HEK293T (cell line): ENCODE measurements around the gene FEM1B.

ENCODE experiments used
- ARNT ChIP-seq: fragments of 450-650 bp; IDR thresholded peaks from 2 replicates; pipeline ENCODE4 v1.6.1; 2017; ENCODE audit warnings: mild to moderate bottlenecking
- BHLHE40 ChIP-seq: fragments of 450-650 bp; IDR thresholded peaks from 2 replicates; pipeline ENCODE4 v1.6.1; 2016; ENCODE audit warnings: mild to moderate bottlenecking, moderate library complexity, borderline replicate concordance
- HDGF ChIP-seq: fragments of 450-650 bp; IDR thresholded peaks from 2 replicates; pipeline ENCODE4 v1.6.1; 2017; ENCODE audit warnings: antibody characterized with exemption, borderline replicate concordance
- SP1 ChIP-seq: fragments of 450-650 bp; IDR thresholded peaks from 2 replicates; pipeline ENCODE4 v1.6.1; 2017
- TARDBP ChIP-seq: fragments of 450-650 bp; IDR thresholded peaks from 2 replicates; pipeline ENCODE4 v1.6.1; 2016

GRCh38 chr15:68328964-68329363 lies 51.4 kb downstream of the FEM1B start:
- TF ChIP-seq HDGF (no peak), TARDBP (no peak), BHLHE40 (no peak), SP1 (no peak), ARNT (no peak)
